DOHH2 (cell line): Measurements from ENCODE around the gene RAB8B.
A peak's percentile ranks its signal among the peaks of the same experiment; 100 is the strongest.

Source experiments
- H3F3A ChIP-seq: fragments of 200-600 bp; sonication (generic), shearing (Covaris generic); 2 replicates; pipeline ENCODE4 v1.6.0; 2016; ENCODE audit warnings: antibody characterized with exemption, mild to moderate bottlenecking; ENCODE audit not compliant: control insufficient read depth, insufficient read depth
- H3K27ac ChIP-seq: fragments of 200-600 bp; sonication (generic); 2 replicates; pipeline ENCODE4 v1.5.1; 2014; ENCODE audit warnings: low read depth, mild to moderate bottlenecking, low read length, moderate library complexity
- H3K27me3 ChIP-seq: fragments of 200-600 bp; sonication (generic); 2 replicates; pipeline ENCODE4 v1.6.1; 2014; ENCODE audit warnings: mild to moderate bottlenecking, low read length, mixed read lengths; ENCODE audit not compliant: control insufficient read depth
- H3K36me3 ChIP-seq: fragments of 200-600 bp; sonication (generic); 2 replicates; pipeline ENCODE4 v1.6.1; 2014; ENCODE audit warnings: mild to moderate bottlenecking, low read length, moderate library complexity, mixed read lengths; ENCODE audit not compliant: control insufficient read depth
- H3K4me1 ChIP-seq: fragments of 200-600 bp; sonication (generic); 2 replicates; pipeline ENCODE4 v1.6.1; 2014; ENCODE audit warnings: mild to moderate bottlenecking, low read length, mixed read lengths; ENCODE audit not compliant: control insufficient read depth
- H3K4me2 ChIP-seq: fragments of 200-600 bp; sonication (generic); 2 replicates; pipeline ENCODE4 v1.6.0; 2014; ENCODE audit warnings: mild to moderate bottlenecking, low read length, moderate library complexity
- H3K4me3 ChIP-seq: fragments of 200-600 bp; sonication (generic); 2 replicates; pipeline ENCODE4 v1.5.1; 2014; ENCODE audit warnings: mild to moderate bottlenecking, low read length, mixed read lengths
- H3K79me2 ChIP-seq: fragments of 200-600 bp; sonication (generic); 2 replicates; pipeline ENCODE4 v1.6.1; 2014; ENCODE audit warnings: mild to moderate bottlenecking, low read length, mixed read lengths; ENCODE audit not compliant: control insufficient read depth
- H3K9me2 ChIP-seq: fragments of 200-600 bp; sonication (generic); replicated peaks from 2 replicates; pipeline ENCODE4 v1.6.1; 2014; ENCODE audit warnings: mild to moderate bottlenecking, low read length, mixed read lengths; ENCODE audit not compliant: control insufficient read depth
- H3K9me3 ChIP-seq: fragments of 200-600 bp; sonication (generic); 2 replicates; pipeline ENCODE4 v1.6.1; 2014; ENCODE audit warnings: antibody characterized with exemption, low read length, mixed read lengths; ENCODE audit not compliant: control insufficient read depth, insufficient read depth
- H4K20me1 ChIP-seq: fragments of 200-600 bp; sonication (generic); 2 replicates; pipeline ENCODE4 v1.6.0; 2014; ENCODE audit warnings: low read depth, mild to moderate bottlenecking, antibody characterized with exemption, low read length, moderate library complexity; ENCODE audit not compliant: control insufficient read depth, insufficient read depth
- CTCF ChIP-seq: fragments of 200-600 bp; sonication (generic); IDR thresholded peaks from one replicate; pipeline ENCODE4 v1.5.1; 2014; ENCODE audit warnings: antibody characterized with exemption, mild to moderate bottlenecking, low read depth, low read length; ENCODE audit not compliant: poor library complexity, severe bottlenecking
- EZH2phosphoT487 ChIP-seq: fragments of 200-600 bp; sonication (generic); IDR thresholded peaks from 2 replicates; pipeline ENCODE4 v1.6.1; 2017; ENCODE audit warnings: borderline replicate concordance, mild to moderate bottlenecking, antibody characterized with exemption, low read length, moderate library complexity, mixed read lengths

The RAB8B gene

GRCh38 chr15:63211092-63211490 lies 21.7 kb downstream of the RAB8B start:
- no peaks in the 10 kb centered on the region for H3K27me3 ChIP-seq
- no peaks in the 10 kb centered on the region for H3K36me3 ChIP-seq
- H3K4me2 ChIP-seq: no peak overlapping the region
- H3K9me3 ChIP-seq: no peaks in the 10 kb centered on the region
- no peak overlapping the region for H3K27ac ChIP-seq
- H3K4me1 ChIP-seq: peaks cover 26% of the 10 kb centered on the region
- H3F3A ChIP-seq: no peaks in the 10 kb centered on the region
- H3K9me2 ChIP-seq: no peaks in the 10 kb centered on the region
- H3K79me2 ChIP-seq: peaks cover 65% of the 10 kb centered on the region
- TF ChIP-seq EZH2phosphoT487 (no peak), CTCF (no peak)
- H4K20me1 ChIP-seq: no peaks in the 10 kb centered on the region
- no peak overlapping the region for H3K4me3 ChIP-seq

- no peaks in the 10 kb centered on the region for H3K9me2 ChIP-seq
- no peaks in the 10 kb centered on the region for H3F3A ChIP-seq
- no peak overlapping the region for H3K4me3 ChIP-seq
- no peaks in the 10 kb centered on the region for H3K9me3 ChIP-seq
- no peak overlapping the region for H3K4me2 ChIP-seq
- no peaks in the 10 kb centered on the region for H3K36me3 ChIP-seq
- no peaks in the 10 kb centered on the region for H4K20me1 ChIP-seq
- TF ChIP-seq CTCF (no peak), EZH2phosphoT487 (no peak)
- H3K4me1 ChIP-seq: peaks cover 26% of the 10 kb centered on the region
- no peak overlapping the region for H3K27ac ChIP-seq
- H3K27me3 ChIP-seq: no peaks in the 10 kb centered on the region
- peaks cover 62% of the 10 kb centered on the region for H3K79me2 ChIP-seq
These were observed 22.1 kb downstream of the RAB8B start for GRCh38 chr15:63211549-63211948.

GRCh38 chr15:63212050-63213004 lies 22.9 kb downstream of the RAB8B start:
- Histone ChIP-seq H3K4me1 (peaks cover 26% of the 10 kb centered on the region), H3K4me2 (peak overlapping the region; percentile 20), H3K9me3 (no peaks in the 10 kb centered on the region), H4K20me1 (no peaks in the 10 kb centered on the region), H3K4me3 (no peak overlapping the region; the same call in 1 of the 2 replicates), H3K27me3 (no peaks in the 10 kb centered on the region), H3K79me2 (peaks cover 58% of the 10 kb centered on the region), H3K36me3 (no peaks in the 10 kb centered on the region), H3K27ac (no peak overlapping the region), H3K9me2 (no peaks in the 10 kb centered on the region), H3F3A (no peaks in the 10 kb centered on the region)
- TF ChIP-seq CTCF (no peak), EZH2phosphoT487 (no peak)
